ENCODE results near the gene UBR7.

DNA sequence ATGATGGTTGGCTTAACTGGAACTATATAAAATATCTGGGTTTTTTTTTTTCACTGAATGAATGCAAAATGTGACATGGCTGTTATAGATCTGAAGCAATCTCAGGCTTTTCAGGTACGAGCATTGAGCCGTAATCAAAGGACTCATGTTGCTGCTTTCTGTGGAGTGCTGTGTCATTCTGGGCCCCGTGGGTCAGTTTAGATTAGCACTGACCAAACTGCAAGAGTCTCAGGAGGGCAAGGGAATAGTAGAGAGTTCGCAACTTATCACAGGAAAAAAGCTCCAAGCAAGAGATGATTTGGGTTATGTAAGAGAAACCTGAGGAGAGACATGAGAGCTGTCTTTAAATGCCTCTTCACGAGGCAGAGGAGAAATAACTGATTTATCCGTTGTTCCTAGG lies 59.1 kb downstream of the UBR7 start:
- TF ChIP-seq, protein P1, sequence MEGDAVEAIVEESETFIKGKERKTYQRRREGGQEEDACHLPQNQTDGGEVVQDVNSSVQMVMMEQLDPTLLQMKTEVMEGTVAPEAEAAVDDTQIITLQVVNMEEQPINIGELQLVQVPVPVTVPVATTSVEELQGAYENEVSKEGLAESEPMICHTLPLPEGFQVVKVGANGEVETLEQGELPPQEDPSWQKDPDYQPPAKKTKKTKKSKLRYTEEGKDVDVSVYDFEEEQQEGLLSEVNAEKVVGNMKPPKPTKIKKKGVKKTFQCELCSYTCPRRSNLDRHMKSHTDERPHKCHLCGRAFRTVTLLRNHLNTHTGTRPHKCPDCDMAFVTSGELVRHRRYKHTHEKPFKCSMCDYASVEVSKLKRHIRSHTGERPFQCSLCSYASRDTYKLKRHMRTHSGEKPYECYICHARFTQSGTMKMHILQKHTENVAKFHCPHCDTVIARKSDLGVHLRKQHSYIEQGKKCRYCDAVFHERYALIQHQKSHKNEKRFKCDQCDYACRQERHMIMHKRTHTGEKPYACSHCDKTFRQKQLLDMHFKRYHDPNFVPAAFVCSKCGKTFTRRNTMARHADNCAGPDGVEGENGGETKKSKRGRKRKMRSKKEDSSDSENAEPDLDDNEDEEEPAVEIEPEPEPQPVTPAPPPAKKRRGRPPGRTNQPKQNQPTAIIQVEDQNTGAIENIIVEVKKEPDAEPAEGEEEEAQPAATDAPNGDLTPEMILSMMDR (conservative IDR thresholded peaks at IDR 0.05; ENCODE audit: low read depth, low read length) = no peak
- TF ChIP-seq EZH2 (IDR thresholded peaks at IDR 0.05; ENCODE audit: borderline replicate concordance, low read depth, low read length, poor library complexity, severe bottlenecking) = no peak
